ENCODE results near the gene UBL4A.
"Not testable (repeated sequence)": the region's sequence is repeated elsewhere in the genome, so short reads cannot be mapped to it uniquely, and the experiment has no call there.

UBL4A gene

DNA sequence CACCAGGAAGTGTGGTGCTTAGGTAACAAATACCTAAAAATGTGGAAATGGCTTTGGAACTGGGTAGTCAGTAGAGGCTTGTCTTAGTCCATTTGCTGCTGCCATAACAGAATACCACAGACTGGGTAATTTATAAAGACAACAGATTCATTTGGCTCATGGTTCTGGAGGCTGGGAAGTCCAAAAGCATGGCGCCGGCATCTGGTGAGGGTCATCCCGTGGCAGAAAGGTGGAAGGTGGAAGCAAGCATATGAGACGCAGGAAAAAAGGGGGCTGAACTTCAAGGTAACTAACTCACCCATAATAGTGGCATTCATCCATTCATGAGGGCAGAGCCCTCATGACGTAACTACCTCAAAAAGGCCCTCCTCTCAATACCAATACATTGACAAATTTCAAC is 23.0 kb upstream of the UBL4A start:
- in situ Hi-C loops (cut with MboI; ENCODE audit: low sequenced_read_pairs), result no loop called here

DNA sequence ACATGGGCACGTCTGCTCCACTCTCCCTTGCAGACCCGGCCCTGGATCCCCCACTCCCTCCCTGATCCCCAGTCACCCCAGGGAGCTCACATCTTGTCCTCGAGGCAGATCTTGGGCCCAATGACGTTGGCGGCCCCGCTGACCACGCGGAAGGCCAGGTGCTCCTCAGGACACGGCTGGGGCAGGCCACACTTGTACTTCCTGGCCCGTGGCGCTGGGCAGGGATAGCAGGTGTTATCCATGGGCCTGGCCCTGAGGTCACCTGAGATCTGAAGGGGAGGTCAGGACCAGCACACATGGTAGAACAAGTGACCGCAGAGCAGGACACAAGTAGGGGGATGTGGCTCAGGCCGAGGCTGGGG is 21.9 kb upstream of the UBL4A start:
- in situ Hi-C loops (cut with MboI; ENCODE audit: low sequenced_read_pairs), result no loop called here

DNA sequence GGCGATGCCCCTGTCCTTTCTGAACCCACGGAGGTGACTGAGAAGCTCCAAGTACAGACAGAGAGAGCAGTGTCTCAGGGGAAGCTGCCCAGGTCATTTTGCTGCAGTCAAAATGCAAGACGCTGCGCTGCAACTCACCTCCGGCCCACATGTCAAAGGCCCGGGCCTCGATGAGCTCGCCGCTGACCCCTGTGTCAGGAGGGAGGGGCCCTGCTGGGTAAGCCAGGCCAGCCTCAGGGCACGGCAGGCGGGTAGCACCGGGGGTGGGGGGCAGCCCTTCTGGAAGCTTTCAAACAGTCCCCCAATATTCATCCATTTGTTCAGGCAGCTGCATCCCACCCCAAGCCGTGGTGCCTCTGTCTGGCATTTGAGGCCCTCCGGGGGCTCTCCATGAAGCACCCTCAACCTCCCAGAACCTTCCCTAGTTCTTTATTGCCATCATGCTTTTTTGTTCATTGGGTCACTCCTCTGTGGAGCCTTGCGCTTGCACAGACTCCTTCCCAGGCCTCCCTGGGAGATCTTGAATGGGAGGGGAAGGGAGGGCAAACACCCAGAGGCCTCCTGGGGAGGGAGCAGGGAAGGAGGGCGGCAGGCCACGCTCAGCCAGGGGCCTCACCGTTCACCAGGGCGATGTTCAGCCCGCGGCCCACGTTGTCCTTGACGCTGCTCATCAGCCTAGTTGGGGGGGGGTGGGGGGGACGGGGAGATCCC is 21.4 kb upstream of the UBL4A start:
- in situ Hi-C loops (cut with MboI; ENCODE audit: low sequenced_read_pairs), result no loop called here

DNA sequence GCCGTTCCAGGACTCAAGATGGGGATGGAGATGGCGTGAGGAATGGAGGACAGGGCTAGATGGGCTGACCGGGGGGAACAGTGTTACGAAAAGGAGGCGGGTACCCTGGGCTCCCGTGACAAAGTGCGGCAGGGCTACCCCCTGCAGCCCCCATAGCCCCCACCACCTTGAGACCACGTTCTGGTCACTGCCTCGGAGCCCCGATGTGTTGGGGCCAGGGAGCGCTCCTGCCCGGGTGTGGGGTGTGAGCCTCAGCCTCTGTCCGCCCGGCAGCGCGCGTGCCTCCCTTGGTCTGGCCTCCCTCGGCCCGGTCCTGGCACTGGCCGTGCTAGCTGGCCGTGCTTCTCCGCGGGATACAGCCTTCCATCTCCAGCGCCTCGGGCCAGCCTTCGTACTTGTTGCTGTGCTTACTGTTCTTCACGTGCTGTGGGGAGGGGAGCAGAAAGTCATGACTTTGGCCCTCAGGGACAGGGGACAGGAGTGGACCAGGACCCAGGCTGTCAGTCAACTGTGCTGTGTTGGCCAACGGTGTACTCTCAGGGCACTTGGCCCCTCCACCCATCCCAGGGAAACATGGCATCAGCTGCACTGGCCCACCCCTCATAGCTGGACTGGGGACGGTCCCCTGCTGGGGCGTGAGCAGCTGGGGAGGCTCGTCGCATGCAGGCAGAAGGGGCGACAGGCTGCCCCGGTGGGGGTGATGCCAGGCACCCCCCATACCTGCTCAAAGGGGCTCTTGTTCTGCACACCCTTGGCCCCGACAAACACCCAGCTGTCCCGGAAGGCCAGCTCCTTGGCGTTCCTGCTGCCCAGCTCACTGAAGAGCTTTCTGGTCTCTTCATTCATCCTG is 20.3 kb upstream of the UBL4A start:
- in situ Hi-C loops (cut with MboI; ENCODE audit: low sequenced_read_pairs), result no loop called here

DNA sequence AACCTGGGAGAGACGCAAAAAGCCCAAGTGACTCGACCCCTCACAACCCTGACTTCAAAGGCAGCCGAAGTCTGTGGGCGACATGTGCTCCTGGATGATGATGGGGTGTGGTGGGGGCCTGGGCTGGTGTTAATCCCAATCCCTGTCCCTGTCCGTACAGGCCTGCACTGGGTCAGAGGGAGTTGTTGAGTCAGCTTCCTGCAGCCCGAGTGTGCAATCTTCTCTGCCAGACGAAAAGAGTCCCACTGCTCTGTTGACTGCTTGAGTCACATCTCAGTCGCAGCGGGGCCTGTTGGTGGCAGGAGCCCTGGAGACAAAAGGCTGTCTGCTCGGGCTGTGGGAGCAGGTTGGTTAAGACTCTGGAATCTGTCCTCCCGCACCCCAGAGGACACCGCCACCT is 19.3 kb upstream of the UBL4A start:
- in situ Hi-C loops (cut with MboI; ENCODE audit: low sequenced_read_pairs), result no loop called here

DNA sequence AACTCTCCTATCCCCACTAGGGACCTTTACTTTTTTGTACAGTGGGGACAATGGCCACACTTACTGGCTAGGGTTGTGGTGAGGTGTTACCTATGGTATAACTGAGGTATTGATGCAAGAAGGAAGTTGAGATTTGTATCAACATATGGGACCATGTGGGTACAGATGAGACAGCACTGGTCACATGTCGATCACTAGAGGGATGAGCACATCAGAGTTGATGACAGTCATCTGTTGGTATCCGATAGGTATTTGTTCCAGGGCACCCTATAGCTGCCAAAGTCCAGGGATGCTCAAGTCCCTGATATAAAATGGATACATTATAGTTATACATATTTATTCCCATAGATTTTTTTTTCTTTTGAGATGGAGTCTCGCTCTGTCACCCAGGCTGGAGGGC is 16.6 kb upstream of the UBL4A start:
- in situ Hi-C loops (cut with MboI; ENCODE audit: low sequenced_read_pairs), result no loop called here

DNA sequence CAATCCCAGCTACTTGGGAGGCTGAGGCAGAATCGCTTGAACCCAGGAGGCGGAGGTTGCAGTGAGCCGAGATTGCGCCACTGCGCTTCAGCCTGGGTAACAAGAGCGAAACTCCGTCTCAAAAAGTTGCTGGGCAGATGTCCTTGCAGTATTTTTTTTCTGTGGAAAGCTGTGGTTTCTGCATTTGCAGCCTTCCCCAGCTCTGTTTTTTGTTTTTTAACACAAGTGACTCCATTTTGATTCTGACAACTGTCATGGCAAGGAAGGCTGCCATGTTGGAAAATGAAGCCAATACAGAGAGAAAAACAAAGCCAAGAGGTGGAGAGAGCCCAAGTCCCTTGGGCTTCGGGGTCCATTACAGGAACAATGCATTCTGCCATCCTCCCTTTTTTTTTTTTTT is 15.7 kb upstream of the UBL4A start:
- in situ Hi-C loops (cut with MboI; ENCODE audit: low sequenced_read_pairs), result no loop called here

DNA sequence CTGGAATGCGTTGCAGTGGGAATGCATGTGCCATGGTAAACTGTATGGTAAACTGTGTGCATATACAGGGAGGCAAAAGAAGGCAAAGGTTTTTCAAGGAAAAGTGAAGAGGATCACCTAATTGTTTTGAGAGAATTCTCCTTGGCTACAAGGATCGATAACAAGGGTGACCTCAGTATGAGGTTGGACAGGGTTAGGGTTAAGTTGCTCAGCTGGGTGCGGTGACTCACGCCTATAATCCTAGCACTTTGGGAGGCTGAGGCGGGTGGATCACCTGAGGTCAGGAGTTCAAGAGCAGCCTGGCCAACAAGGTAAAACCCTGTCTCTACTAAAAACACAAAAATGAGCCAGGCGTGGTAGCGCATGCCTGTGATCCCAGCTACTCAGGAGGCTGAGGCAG is 15.0 kb upstream of the UBL4A start:
- in situ Hi-C loops (cut with MboI; ENCODE audit: low sequenced_read_pairs), result not testable (repeated sequence)

DNA sequence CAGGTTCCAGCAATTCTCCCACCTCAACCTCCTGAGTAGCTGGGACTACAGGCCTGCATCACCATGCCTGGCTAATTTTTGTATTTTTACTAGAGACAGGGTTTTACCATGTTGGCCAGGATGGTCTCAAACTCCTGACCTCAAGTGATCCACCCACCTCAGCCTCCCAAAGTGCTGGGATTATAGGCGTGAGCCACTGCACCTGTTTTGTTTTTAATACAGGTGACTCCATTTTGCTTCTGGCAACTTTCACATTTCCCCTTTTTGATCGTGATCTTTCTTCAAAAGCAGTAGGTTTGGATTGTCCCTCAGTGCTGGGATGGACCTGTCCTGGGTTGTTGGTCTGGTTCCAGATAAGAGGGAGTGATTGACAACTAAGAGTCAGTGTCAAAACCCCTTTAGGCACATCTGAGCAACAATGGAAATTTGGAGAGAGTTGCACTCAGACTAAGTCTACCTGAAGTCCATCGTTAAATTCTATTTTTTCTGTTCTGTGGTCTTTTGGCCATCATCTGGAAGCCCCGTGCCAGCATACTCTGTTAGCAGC is 10.2 kb upstream of the UBL4A start:
- in situ Hi-C loops (cut with MboI; ENCODE audit: low sequenced_read_pairs), result not testable (repeated sequence)

DNA sequence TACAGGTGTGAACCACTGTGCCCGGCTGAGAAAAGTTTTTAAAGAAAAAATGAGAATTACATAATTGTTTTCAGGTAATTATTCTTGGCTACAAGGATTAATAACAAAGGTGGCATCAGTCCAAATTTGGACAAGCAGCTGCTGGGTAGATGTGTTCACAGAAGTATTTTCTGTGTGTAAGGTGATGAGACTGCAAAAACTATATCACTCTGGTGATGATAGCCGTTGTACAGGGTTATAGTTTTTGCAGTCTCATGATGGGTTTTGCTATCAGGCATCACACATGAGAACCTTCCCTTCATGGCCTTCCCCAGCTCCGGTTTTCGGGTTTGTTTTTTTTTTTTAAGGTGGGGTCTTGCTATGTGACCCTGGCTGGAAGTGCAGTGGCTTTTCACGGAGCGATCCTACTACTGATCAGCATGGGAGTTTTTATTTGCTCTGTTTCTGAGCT is 9.1 kb upstream of the UBL4A start:
- in situ Hi-C loops (cut with MboI; ENCODE audit: low sequenced_read_pairs), result no loop called here

DNA sequence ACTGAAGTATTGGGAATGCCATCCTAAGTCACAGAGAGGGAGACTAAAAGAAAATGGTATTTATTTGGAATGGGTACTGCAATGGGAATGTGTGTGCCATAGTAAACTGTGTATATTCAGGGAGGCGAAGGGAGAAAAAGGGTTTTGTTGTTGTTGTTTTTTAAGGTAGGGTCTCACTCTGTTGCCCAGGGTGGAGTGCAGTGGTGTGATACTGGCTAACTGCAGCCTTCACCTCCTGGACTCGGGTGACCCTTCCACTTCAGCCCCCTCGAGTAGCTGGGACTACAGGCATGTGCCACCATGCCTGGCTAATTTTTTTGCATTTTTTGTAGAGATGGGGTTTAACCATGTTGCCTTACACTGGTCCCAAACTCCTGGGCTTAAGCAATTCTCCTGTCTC is 8.3 kb upstream of the UBL4A start:
- in situ Hi-C loops (cut with MboI; ENCODE audit: low sequenced_read_pairs), result no loop called here

DNA sequence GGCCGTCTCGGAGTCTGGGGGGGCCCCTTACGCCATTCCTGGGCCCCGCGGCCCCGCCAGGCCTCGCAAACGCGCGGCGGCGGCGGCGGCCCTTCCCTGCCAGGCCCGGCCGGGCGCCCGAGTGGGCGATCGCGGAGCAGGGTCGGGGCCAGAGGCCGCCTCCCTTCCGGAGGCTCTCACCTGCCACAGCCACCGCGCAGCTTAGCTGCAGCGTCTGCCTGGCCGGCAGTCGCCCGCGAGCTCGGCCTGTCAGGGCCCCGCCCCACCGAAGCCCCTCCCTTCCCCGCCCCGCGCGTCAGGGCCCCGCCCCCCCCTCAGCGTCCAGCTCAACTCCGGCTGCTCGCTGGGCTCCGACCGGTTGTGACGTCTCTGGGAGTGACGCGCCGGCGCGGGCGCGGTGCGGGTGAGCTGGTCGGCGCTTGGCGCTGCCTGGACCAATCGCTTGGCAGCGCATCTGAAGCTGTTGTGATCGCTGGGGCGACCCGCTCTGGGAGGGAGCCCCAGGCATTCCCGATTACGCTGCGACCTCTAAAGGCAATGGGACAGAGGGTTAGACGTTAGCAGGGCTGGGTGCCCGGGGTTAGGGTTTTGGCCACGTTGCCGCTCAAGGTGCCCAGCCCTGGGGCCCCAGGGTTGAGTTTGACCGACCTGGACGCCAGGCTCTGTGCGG is 4.1 kb upstream of the UBL4A start, which contains the start of gene SLC10A3:
Gene SLC10A3 (minus strand): TSS at position 216 of the 670 bp plus-strand sequence. CDS start 1,689 bp downstream, outside the sequence.
- in situ Hi-C loops (cut with MboI; ENCODE audit: low sequenced_read_pairs), result no loop called here

DNA sequence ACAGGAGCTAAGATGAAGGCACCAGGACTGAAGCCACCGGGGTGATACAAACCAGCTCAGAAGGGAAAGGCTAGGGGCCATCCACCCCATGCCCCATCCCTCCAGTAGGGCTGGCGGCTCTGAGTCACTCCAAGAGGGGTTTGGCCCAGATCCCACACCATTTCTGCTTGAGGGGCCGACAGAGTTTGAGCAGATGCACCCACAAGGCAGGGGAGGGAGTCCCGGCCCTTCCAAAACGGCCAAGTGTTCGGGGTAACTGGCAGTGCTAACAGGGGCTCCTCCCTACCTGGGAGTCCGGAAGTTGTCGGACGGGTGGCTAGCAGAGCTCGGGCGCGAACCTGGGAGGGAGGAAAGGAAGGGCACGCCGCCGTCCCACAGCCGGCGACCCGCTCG is 3.6 kb upstream of the UBL4A start:
- in situ Hi-C loops (cut with MboI; ENCODE audit: low sequenced_read_pairs), result no loop called here

DNA sequence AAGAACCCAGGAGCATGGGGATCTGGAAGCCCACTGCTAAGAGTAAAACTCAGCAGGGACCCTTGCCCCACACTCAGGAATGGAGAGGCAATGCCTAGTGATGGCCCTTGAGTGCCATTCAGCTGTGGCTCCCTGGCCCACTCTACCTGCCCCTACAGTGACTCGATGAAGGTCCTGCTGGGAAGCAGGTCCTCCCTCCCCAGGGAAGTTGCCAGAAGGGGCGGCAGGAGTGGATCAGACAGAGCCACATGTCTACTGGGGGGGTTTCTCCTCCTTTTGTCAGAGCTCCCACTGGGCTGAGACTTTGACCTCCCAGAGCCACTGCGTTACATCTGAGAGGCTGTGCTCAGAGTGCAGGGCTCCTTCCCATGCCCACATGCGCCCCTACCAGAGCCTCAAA is 2.8 kb upstream of the UBL4A start:
- in situ Hi-C loops (cut with MboI; ENCODE audit: low sequenced_read_pairs), result no loop called here

DNA sequence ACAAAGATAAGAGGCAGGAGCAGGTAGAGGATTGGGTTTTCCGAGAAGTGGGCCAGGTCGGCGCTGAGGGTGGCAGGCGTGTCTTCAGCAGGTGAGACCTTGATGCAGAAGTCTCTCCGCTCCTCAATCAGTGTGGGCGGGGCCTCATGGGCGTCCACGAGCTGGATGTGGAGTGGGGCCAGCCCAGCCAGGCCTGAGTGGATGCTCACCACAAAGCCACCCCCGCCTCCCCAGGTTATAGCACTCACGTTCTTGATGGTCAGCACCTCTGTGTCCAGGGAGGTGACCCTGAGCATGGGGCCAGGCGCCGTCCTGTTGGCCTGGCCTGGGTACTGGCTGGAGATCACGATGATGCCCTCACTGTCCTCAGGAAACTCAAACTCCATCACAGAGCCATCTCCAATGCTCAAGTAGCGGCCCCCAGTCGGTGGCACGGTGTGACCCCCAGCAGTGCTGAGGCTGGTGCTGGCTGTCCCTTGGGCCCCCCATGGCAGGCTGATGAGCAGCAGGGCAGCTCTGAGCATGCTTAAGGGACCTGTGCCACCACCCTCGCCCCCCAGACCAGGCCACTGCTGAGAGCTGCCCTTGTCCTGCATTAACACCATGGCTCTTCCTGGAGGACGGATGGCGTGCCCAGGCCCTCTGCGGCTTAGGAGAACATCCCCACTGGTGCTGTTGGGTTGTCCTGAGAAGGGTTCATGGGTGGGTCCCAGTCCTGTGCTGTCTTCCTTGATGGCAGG is 2.1 kb upstream of the UBL4A start:
- in situ Hi-C loops (cut with MboI; ENCODE audit: low sequenced_read_pairs), result no loop called here

DNA sequence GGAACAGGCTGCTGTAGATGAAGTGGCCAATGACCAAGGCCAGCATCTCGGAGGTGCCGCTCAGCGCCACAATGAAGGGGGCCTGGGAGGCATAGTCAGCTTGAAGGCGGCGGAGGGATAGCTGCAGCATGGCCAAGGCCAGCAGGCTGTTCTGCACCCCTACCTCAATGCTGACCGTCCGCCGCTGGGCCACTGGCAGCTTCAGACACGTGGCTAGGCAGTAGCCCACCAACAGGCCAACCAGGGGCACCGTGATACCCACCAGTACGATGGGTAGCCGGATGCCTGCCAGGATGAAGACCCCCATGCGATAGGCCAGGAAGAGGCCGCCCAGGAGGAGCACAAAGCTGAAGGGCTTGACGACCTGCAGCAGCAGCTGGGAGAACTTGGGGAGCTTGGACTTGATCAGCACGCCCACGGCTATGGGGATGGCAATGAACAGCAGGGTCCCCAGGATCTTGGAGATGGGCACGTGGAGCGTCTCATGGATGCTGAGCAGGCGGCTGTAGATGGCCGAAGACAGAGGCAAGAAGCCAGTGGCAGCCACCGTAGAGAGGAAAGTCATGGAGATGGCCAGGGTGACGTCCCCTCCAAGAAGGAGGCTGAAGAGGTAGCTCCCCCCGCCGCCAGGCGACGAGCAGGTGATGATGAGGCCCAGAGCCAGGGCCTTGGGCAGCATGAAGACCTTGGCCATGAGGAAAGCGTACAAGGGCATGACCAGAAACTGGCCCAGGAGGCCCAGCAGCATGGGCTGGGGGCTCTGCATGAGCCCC is 1.3 kb upstream of the UBL4A start:
- in situ Hi-C loops (cut with MboI; ENCODE audit: low sequenced_read_pairs), result no loop called here

DNA sequence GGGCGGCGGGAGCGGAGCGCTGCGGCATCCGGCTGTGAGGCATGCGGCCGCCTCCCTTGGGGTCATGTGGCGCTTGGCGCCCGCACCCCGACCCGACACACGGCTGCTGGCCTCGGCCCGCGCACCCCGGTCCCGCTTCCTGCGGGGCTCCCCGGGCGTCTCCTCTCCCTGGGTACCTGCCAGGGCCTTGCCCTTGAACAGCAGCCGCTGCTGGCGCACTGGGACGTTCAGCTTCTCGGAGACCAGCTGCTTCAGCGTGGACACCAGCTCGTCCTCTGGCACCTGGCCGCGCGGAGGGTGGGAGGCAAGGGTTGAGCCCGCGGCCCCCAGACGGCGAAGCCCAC is 391 bp downstream of the UBL4A start:
- in situ Hi-C loops (cut with MboI; ENCODE audit: low sequenced_read_pairs), result no loop called here

DNA sequence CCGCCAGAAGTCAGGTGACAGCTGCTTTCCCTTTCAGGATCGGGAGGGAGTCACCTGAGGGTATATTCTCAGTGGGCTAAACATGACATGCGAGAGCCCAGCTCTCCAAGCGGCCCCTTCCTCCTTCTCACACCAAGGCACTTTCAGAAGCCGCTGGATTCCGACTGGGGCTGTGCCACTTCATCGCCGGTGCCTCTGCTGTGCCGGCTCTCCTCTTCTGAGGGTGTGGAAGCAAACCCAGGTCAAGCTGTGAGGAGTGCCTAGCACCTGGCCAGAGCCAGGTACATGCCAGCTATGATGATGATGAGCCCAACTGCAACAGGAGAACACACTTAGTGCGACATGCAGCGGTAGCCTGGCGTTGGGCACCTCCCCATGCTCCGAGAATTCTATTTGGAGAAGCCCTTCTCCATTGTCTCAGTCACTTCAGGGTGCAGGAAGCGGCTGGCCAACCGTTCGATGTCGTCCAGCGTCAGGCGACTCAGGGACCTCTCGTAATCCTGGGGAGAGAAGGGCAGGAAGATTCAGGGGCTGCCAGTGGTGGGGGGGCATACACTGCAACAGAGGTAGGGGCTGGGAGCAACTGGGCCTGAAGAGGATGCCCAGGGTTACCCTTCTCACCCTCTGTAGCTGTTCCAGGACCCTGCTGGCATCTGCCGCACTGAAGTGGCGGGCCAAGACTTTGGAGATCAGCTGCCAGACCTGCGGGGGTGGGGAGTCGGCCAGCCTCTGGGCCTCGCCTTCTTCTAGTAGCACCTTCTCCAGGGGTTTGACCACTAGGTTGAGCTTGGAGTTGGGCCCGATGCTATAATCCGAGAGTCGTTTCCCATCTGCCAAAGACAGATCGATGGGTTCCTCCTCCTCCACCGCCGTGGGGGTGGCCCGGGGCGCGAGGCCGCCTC is 1.0 kb downstream of the UBL4A start:
- in situ Hi-C loops (cut with MboI; ENCODE audit: low sequenced_read_pairs), result no loop called here
